ENCODE measurements around the gene ASRGL1.

ASRGL1 gene

GRCh38 chr11:62393061-62393611 lies 55.9 kb downstream of the ASRGL1 start:
- FAIRE-seq, result no peak
- TF ChIP-seq POLR2A (IDR thresholded peaks at IDR 0.05; ENCODE audit: low read depth, low read length), result no peak
- DNase-seq (ENCODE audit: insufficient read length, low spot score), result no peak

GRCh38 chr11:62393735-62394134 lies 56.5 kb downstream of the ASRGL1 start:
- no peak for DNase-seq (ENCODE audit: insufficient read length, low spot score)
- TF ChIP-seq POLR2A (IDR thresholded peaks at IDR 0.05; ENCODE audit: low read depth, low read length), result no peak
- no peak for FAIRE-seq

DNA sequence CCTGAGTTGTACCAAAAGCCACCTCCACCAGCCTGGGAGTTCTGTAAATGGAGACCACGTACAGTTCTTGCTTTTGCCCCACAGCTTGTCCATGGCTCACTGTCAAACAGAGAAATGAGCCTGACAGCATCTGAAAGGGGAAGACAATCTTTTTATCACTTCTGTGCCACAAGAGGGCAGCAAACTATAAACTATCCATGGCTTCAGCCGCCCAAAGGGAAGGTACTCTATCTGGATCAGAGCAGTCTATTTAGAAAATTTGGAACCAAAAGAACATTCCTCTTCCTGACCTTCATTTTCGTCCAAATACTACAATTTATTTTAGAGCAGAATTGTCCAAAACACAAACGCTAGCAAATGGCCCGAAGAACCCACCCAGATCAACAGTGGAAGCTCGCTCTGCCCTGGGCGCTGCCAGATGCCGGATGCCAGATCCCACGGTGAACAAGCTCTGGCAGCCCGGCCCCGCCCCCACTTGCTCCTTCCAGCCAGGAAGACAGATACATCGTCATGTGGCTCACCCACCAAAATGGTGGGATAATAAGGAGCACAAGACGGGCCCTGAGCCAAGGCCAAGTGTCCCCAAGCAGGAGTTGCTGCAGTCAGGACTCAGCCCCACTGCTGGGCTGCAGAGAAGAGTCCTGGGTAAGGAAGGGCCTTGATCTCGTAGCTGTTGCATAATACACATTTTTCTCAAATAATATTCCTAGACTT lies 57.7 kb downstream of the ASRGL1 start:
- DNase-seq (ENCODE audit: insufficient read length, low spot score) (peak; percentile 65), FAIRE-seq (no peak)
- TF ChIP-seq POLR2A (IDR thresholded peaks at IDR 0.05; ENCODE audit: low read depth, low read length), result no peak

- no peak for FAIRE-seq
- no peak for TF ChIP-seq POLR2A (IDR thresholded peaks at IDR 0.05; ENCODE audit: low read depth, low read length)
- DNase-seq (ENCODE audit: insufficient read length, low spot score), result no peak
Measured at GRCh38 chr11:62395885-62396551, 58.8 kb downstream of the ASRGL1 start.

GRCh38 chr11:62398011-62398994 lies 61.1 kb downstream of the ASRGL1 start:
- no peak for FAIRE-seq
- DNase-seq (ENCODE audit: insufficient read length, low spot score), result no peak
- no peak for TF ChIP-seq POLR2A (IDR thresholded peaks at IDR 0.05; ENCODE audit: low read depth, low read length)

GRCh38 chr11:62399172-62399877 lies 62.1 kb downstream of the ASRGL1 start:
- TF ChIP-seq POLR2A (IDR thresholded peaks at IDR 0.05; ENCODE audit: low read depth, low read length), result no peak
- FAIRE-seq (no peak), DNase-seq (ENCODE audit: insufficient read length, low spot score) (no peak)

- no peak for FAIRE-seq
- no peak for DNase-seq (ENCODE audit: insufficient read length, low spot score)
- no peak for TF ChIP-seq POLR2A (IDR thresholded peaks at IDR 0.05; ENCODE audit: low read depth, low read length)
Measured at GRCh38 chr11:62399878-62400266, 62.6 kb downstream of the ASRGL1 start.

GRCh38 chr11:62400281-62400680 lies 63.0 kb downstream of the ASRGL1 start:
- TF ChIP-seq POLR2A (IDR thresholded peaks at IDR 0.05; ENCODE audit: low read depth, low read length), result no peak
- no peak for FAIRE-seq
- DNase-seq (ENCODE audit: insufficient read length, low spot score), result no peak

GRCh38 chr11:62400760-62401159 lies 63.5 kb downstream of the ASRGL1 start:
- FAIRE-seq, result no peak
- DNase-seq (ENCODE audit: insufficient read length, low spot score), result peak; percentile 80
- no peak; the same call in 1 of the 2 replicates for TF ChIP-seq POLR2A (IDR thresholded peaks at IDR 0.05; ENCODE audit: low read depth, low read length)

GRCh38 chr11:62401356-62401755 lies 64.1 kb downstream of the ASRGL1 start:
- DNase-seq (ENCODE audit: insufficient read length, low spot score), result no peak
- TF ChIP-seq POLR2A (IDR thresholded peaks at IDR 0.05; ENCODE audit: low read depth, low read length), result no peak
- no peak for FAIRE-seq

DNA sequence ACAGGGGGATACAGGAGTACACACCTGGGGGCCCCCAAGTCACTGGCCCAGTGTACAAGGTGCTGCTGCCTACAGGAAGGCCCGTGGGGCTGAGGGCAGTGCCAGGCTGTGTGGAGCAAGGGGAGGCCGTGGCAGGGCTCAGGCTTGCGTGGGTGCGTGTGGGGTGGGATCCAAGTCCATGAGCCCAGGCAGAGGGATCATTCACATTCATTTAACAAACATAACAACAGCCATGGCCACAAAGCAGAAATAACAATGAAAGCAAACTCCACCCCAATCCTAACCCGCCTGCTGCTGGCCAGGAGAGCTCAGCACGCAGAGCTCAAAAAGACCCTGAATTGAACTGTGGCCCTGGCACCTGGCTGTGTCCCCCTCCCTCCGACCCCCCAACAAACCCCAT lies 64.6 kb downstream of the ASRGL1 start:
- DNase-seq (ENCODE audit: insufficient read length, low spot score), result no peak
- FAIRE-seq, result no peak
- no peak for TF ChIP-seq POLR2A (IDR thresholded peaks at IDR 0.05; ENCODE audit: low read depth, low read length)

GRCh38 chr11:62402226-62402959 lies 65.1 kb downstream of the ASRGL1 start:
- TF ChIP-seq POLR2A (IDR thresholded peaks at IDR 0.05; ENCODE audit: low read depth, low read length), result no peak
- FAIRE-seq (no peak), DNase-seq (ENCODE audit: insufficient read length, low spot score) (no peak)

Measured in H54 (cell line).